NCI-H1092 (cell line): Measurements from ENCODE around the gene LINC00237.

ENCODE experiments used
- DNase-seq: peaks from one replicate; lab custom pipeline; 2025; lab: John Stamatoyannopoulos, UW

LINC00237 gene

GRCh38 chr20:21106171-21107017 is at the start of gene LINC00237:
LINC00237 (minus strand) TSS chr20:21106358.
- DNase-seq: no peak

- DNase-seq: no peak
Observed at GRCh38 chr20:21155268-21155667, 49.1 kb upstream of the LINC00237 start.

- no peak for DNase-seq
Observed at GRCh38 chr20:21154692-21155091, 48.5 kb upstream of the LINC00237 start.

GRCh38 chr20:21151791-21152190 is 45.6 kb upstream of the LINC00237 start:
- DNase-seq: no peak

GRCh38 chr20:21149344-21149743 is 43.2 kb upstream of the LINC00237 start:
- DNase-seq: no peak

- DNase-seq: no peak
Observed at GRCh38 chr20:21147593-21147992, 41.4 kb upstream of the LINC00237 start.

- no peak for DNase-seq
Observed at GRCh38 chr20:21146215-21146614, 40.1 kb upstream of the LINC00237 start.

GRCh38 chr20:21145424-21145823 is 39.3 kb upstream of the LINC00237 start:
- no peak for DNase-seq

- DNase-seq: no peak
Observed at GRCh38 chr20:21143194-21143890, 37.2 kb upstream of the LINC00237 start.

GRCh38 chr20:21141825-21142224 is 35.7 kb upstream of the LINC00237 start:
- no peak for DNase-seq

- DNase-seq: no peak
Observed at GRCh38 chr20:21139881-21140566, 33.9 kb upstream of the LINC00237 start.

- peak; percentile 61 for DNase-seq
Observed at GRCh38 chr20:21137078-21137477, 30.9 kb upstream of the LINC00237 start.

GRCh38 chr20:21136015-21136732 is 30.0 kb upstream of the LINC00237 start:
- DNase-seq: no peak

GRCh38 chr20:21134883-21135493 is 28.8 kb upstream of the LINC00237 start:
- no peak for DNase-seq

- DNase-seq: no peak
Observed at GRCh38 chr20:21133917-21134622, 27.9 kb upstream of the LINC00237 start.

- no peak for DNase-seq
Observed at GRCh38 chr20:21133404-21133803, 27.2 kb upstream of the LINC00237 start.

- DNase-seq: no peak
Observed at GRCh38 chr20:21129861-21130260, 23.7 kb upstream of the LINC00237 start.

GRCh38 chr20:21127201-21127981 is 21.2 kb upstream of the LINC00237 start:
- no peak for DNase-seq

- no peak for DNase-seq
Observed at GRCh38 chr20:21126581-21126870, 20.4 kb upstream of the LINC00237 start.

GRCh38 chr20:21125849-21126580 is 19.9 kb upstream of the LINC00237 start, which contains the start of gene KIZ:
KIZ (plus strand) TSS chr20:21126082; CDS start chr20:21126116, 34 bp downstream.
- peak; percentile 93 for DNase-seq
